ENCODE measurements around the gene FBXL2.

GRCh38 chr3:33386631-33387030 is 109.4 kb downstream of the FBXL2 start:
- no peak for TF ChIP-seq EP300 (IDR thresholded peaks at IDR 0.05)
- no peak for TF ChIP-seq POLR2AphosphoS5 (IDR thresholded peaks at IDR 0.05)
